ENCODE data around the gene CCK.
"Not testable (repeated sequence)": the region's sequence is repeated elsewhere in the genome, so short reads cannot be mapped to it uniquely, and the experiment has no call there.

Gene CCK

DNA sequence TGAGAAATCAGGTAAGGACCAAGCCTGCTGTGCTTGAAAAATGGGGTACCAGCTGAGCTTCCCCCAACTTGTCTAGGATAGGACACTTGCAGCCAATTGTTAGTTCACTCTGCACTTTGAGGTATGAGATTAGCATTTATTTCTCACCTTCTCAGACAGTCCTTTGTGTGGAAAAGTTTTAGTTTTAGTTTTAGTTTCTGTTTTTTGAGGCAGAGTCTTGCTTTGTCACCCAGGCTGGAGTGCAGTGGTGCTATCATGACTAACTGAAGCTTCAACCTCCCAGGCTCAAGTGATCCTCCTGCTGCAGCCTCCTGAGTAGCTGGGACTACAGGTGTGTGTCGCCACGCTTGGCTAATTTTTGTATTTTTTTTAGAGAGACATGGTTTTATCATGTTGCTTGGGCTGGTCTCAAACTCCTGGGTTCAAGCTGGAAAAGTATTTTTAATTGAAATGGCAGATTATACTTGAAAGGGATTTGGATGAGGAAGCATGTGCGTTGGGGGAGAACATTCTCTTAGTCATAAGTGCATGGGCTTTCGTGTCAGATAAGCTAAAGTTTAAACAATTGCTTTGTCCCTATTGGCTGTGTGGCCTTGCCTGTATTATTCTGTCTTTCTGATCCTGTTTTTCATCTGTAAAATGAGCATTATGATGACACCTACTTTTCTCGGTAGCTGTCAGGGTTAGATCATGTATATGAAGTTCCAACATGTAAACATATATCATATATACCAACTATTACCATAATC is 25.2 kb upstream of the CCK start:
- peaks cover 0 to 2% of the 10 kb centered on the region in 2 donors for H3K9me3 ChIP-seq (ENCODE audit: control insufficient read depth in 2 of 2, low read length in 2 of 2)
- no peak overlapping the region for H3K9ac ChIP-seq (ENCODE audit: low read length in 2 of 2)
- H3K36me3 ChIP-seq (ENCODE audit: control insufficient read depth in 2 of 2, insufficient read depth in 2 of 2, low read length in 2 of 2) = no peaks in the 10 kb centered on the region
- no peak overlapping the region for H3K27ac ChIP-seq (ENCODE audit: low read length)
- no peak overlapping the region for H3K4me3 ChIP-seq (ENCODE audit: low read length in 2 of 2)
- H3K4me1 ChIP-seq (ENCODE audit: control insufficient read depth, insufficient read depth, low read length) = no peaks in the 10 kb centered on the region
- H3K27me3 ChIP-seq (ENCODE audit: control insufficient read depth in 1 of 2, insufficient read depth in 2 of 2, low read length in 2 of 2) = no peaks in the 10 kb centered on the region

DNA sequence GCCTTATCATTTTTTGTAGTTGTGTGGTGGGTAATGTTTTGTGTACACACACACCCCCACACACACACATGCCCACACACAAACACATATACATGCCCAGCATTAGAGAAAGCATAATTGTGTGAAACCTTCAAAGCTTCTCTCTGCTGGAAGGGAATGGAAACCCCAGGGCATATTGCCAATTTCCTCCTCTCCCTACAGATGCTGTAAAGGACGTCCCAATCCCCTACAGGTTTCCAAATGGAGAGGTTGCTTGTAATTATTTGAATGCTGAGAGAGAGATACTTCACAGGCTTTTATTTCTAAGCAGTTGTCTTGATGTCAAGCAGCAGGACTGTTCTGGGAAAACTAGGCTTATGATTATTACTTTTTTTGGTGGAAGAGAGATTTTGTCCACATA is 23.0 kb upstream of the CCK start:
- H3K4me3 ChIP-seq (ENCODE audit: low read length in 2 of 2) = no peak overlapping the region
- no peaks in the 10 kb centered on the region for H3K36me3 ChIP-seq (ENCODE audit: control insufficient read depth in 2 of 2, insufficient read depth in 2 of 2, low read length in 2 of 2)
- no peaks in the 10 kb centered on the region for H3K27me3 ChIP-seq (ENCODE audit: control insufficient read depth in 1 of 2, insufficient read depth in 2 of 2, low read length in 2 of 2)
- no peaks in the 10 kb centered on the region for H3K9me3 ChIP-seq (ENCODE audit: control insufficient read depth in 2 of 2, low read length in 2 of 2)
- H3K9ac ChIP-seq (ENCODE audit: low read length in 2 of 2) = no peak overlapping the region
- no peak overlapping the region for H3K27ac ChIP-seq (ENCODE audit: low read length)
- no peaks in the 10 kb centered on the region for H3K4me1 ChIP-seq (ENCODE audit: control insufficient read depth, insufficient read depth, low read length)

DNA sequence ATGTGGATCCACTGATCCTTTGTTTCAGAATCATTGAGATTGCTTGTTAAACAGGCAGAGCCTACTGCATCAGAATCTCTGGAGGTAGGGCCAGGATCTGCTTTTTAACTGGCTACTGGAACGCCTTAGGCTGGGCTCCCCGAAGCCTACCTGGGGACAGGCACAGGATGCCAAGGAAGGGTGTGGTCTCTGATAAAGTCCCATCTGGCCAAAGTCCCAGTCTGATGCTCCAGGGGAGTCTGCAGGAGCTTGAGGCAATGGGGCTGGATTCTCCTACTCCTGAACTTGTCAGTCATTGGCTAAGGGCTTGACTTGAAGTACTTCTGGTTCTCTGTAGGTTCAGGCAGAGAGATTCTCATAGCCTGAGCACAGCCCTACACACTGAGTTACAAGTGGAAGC is 22.4 kb upstream of the CCK start:
- no peak overlapping the region for H3K4me3 ChIP-seq (ENCODE audit: low read length in 2 of 2)
- no peak overlapping the region for H3K9ac ChIP-seq (ENCODE audit: low read length in 2 of 2)
- no peaks in the 10 kb centered on the region for H3K36me3 ChIP-seq (ENCODE audit: control insufficient read depth in 2 of 2, insufficient read depth in 2 of 2, low read length in 2 of 2)
- H3K27me3 ChIP-seq (ENCODE audit: control insufficient read depth in 1 of 2, insufficient read depth in 2 of 2, low read length in 2 of 2) = no peaks in the 10 kb centered on the region
- H3K4me1 ChIP-seq (ENCODE audit: control insufficient read depth, insufficient read depth, low read length) = no peaks in the 10 kb centered on the region
- no peak overlapping the region for H3K27ac ChIP-seq (ENCODE audit: low read length)
- H3K9me3 ChIP-seq (ENCODE audit: control insufficient read depth in 2 of 2, low read length in 2 of 2) = no peaks in the 10 kb centered on the region

- H3K27me3 ChIP-seq (ENCODE audit: control insufficient read depth in 1 of 2, insufficient read depth in 2 of 2, low read length in 2 of 2); H3K4me1 ChIP-seq (ENCODE audit: control insufficient read depth, insufficient read depth, low read length); H3K27ac ChIP-seq (ENCODE audit: low read length); H3K9ac ChIP-seq (ENCODE audit: low read length in 2 of 2); H3K9me3 ChIP-seq (ENCODE audit: control insufficient read depth in 2 of 2, low read length in 2 of 2); H3K36me3 ChIP-seq (ENCODE audit: control insufficient read depth in 2 of 2, insufficient read depth in 2 of 2, low read length in 2 of 2); H3K4me3 ChIP-seq (ENCODE audit: low read length in 2 of 2): not testable (repeated sequence)
These were observed 21.4 kb upstream of the CCK start for GRCh38 chr3:42287423-42287822.

DNA sequence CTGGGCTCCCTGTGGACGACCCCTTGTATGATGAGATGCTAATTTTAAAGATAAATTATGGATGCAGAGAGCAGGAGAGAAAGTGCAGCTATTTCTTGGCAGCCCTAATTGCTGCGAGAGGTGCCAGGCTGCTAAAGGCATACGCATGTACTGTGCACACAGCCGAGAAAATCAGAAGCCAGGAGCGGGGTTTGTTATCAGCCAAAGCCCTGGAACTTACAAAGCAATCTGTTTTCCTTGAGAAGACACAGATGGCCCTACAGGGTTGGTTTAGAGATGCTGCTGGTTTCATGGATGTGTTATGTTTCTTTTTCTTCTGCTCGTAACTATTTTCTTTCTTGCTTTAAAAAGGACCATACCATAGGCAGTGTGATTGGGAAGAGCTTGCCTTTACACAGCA is 11.7 kb upstream of the CCK start:
- no peaks in the 10 kb centered on the region for H3K36me3 ChIP-seq (ENCODE audit: control insufficient read depth in 2 of 2, insufficient read depth in 2 of 2, low read length in 2 of 2)
- peak overlapping the region in 1 of 2 donors; percentile 15 for H3K4me3 ChIP-seq (ENCODE audit: low read length in 2 of 2)

GRCh38 chr3:42276141-42277132 is 10.5 kb upstream of the CCK start:
- Histone ChIP-seq H3K4me1 (ENCODE audit: control insufficient read depth, insufficient read depth, low read length) (peaks cover 12% of the 10 kb centered on the region), H3K27ac (ENCODE audit: low read length) (no peak overlapping the region), H3K9ac (ENCODE audit: low read length in 2 of 2) (no peak overlapping the region), H3K9me3 (ENCODE audit: control insufficient read depth in 2 of 2, low read length in 2 of 2) (no peaks in the 10 kb centered on the region), H3K36me3 (ENCODE audit: control insufficient read depth in 2 of 2, insufficient read depth in 2 of 2, low read length in 2 of 2) (no peaks in the 10 kb centered on the region), H3K4me3 (ENCODE audit: low read length in 2 of 2) (no peak overlapping the region), H3K27me3 (ENCODE audit: control insufficient read depth in 1 of 2, insufficient read depth in 2 of 2, low read length in 2 of 2) (no peaks in the 10 kb centered on the region)

More for the DNA sequence above, 11.7 kb upstream of the CCK start:
- Histone ChIP-seq H3K27ac (ENCODE audit: low read length) (peak overlapping the region; percentile 37), H3K4me1 (ENCODE audit: control insufficient read depth, insufficient read depth, low read length) (peaks cover 12% of the 10 kb centered on the region), H3K9me3 (ENCODE audit: control insufficient read depth in 2 of 2, low read length in 2 of 2) (no peaks in the 10 kb centered on the region), H3K9ac (ENCODE audit: low read length in 2 of 2) (no peak overlapping the region), H3K27me3 (ENCODE audit: control insufficient read depth in 1 of 2, insufficient read depth in 2 of 2, low read length in 2 of 2) (no peaks in the 10 kb centered on the region)

GRCh38 chr3:42275217-42275616 is 9.2 kb upstream of the CCK start:
- Histone ChIP-seq H3K36me3 (ENCODE audit: control insufficient read depth in 2 of 2, insufficient read depth in 2 of 2, low read length in 2 of 2) (no peaks in the 10 kb centered on the region), H3K27ac (ENCODE audit: low read length) (no peak overlapping the region), H3K4me1 (ENCODE audit: control insufficient read depth, insufficient read depth, low read length) (peaks cover 12% of the 10 kb centered on the region), H3K4me3 (ENCODE audit: low read length in 2 of 2) (no peak overlapping the region), H3K27me3 (ENCODE audit: control insufficient read depth in 1 of 2, insufficient read depth in 2 of 2, low read length in 2 of 2) (no peaks in the 10 kb centered on the region), H3K9ac (ENCODE audit: low read length in 2 of 2) (no peak overlapping the region), H3K9me3 (ENCODE audit: control insufficient read depth in 2 of 2, low read length in 2 of 2) (no peaks in the 10 kb centered on the region)

- H3K9ac ChIP-seq (ENCODE audit: low read length in 2 of 2) = no peak overlapping the region
- H3K9me3 ChIP-seq (ENCODE audit: control insufficient read depth in 2 of 2, low read length in 2 of 2) = no peaks in the 10 kb centered on the region
- no peak overlapping the region for H3K27ac ChIP-seq (ENCODE audit: low read length)
- no peak overlapping the region for H3K4me3 ChIP-seq (ENCODE audit: low read length in 2 of 2)
- no peaks in the 10 kb centered on the region for H3K36me3 ChIP-seq (ENCODE audit: control insufficient read depth in 2 of 2, insufficient read depth in 2 of 2, low read length in 2 of 2)
- no peaks in the 10 kb centered on the region for H3K27me3 ChIP-seq (ENCODE audit: control insufficient read depth in 1 of 2, insufficient read depth in 2 of 2, low read length in 2 of 2)
- peaks cover 12% of the 10 kb centered on the region for H3K4me1 ChIP-seq (ENCODE audit: control insufficient read depth, insufficient read depth, low read length)
These were observed 8.3 kb upstream of the CCK start for GRCh38 chr3:42274266-42274665.

- Histone ChIP-seq H3K4me3 (ENCODE audit: low read length in 2 of 2) (no peak overlapping the region), H3K27me3 (ENCODE audit: control insufficient read depth in 1 of 2, insufficient read depth in 2 of 2, low read length in 2 of 2) (peaks cover 0 to 2% of the 10 kb centered on the region in 2 donors), H3K27ac (ENCODE audit: low read length) (no peak overlapping the region), H3K36me3 (ENCODE audit: control insufficient read depth in 2 of 2, insufficient read depth in 2 of 2, low read length in 2 of 2) (no peaks in the 10 kb centered on the region), H3K9me3 (ENCODE audit: control insufficient read depth in 2 of 2, low read length in 2 of 2) (no peaks in the 10 kb centered on the region), H3K4me1 (ENCODE audit: control insufficient read depth, insufficient read depth, low read length) (peaks cover 12% of the 10 kb centered on the region), H3K9ac (ENCODE audit: low read length in 2 of 2) (no peak overlapping the region)
These were observed 7.4 kb upstream of the CCK start for GRCh38 chr3:42273361-42273760.

GRCh38 chr3:42271786-42272185 is 5.8 kb upstream of the CCK start:
- H3K27ac ChIP-seq (ENCODE audit: low read length) = no peak overlapping the region
- peaks cover 0 to 5% of the 10 kb centered on the region in 2 donors for H3K27me3 ChIP-seq (ENCODE audit: control insufficient read depth in 1 of 2, insufficient read depth in 2 of 2, low read length in 2 of 2)
- no peaks in the 10 kb centered on the region for H3K36me3 ChIP-seq (ENCODE audit: control insufficient read depth in 2 of 2, insufficient read depth in 2 of 2, low read length in 2 of 2)
- no peaks in the 10 kb centered on the region for H3K4me1 ChIP-seq (ENCODE audit: control insufficient read depth, insufficient read depth, low read length)
- H3K4me3 ChIP-seq (ENCODE audit: low read length in 2 of 2) = no peak overlapping the region
- no peak overlapping the region for H3K9ac ChIP-seq (ENCODE audit: low read length in 2 of 2)
- no peaks in the 10 kb centered on the region for H3K9me3 ChIP-seq (ENCODE audit: control insufficient read depth in 2 of 2, low read length in 2 of 2)

Data from stomach smooth muscle (tissue), 2 donors.